MM.1S (cell line): Measurements from ENCODE around the gene EDNRA.

Experiments
- DNase-seq: peaks from one replicate; pipeline ENCODE4 v3.0.0-alpha.2; 2015
- H2AFZ ChIP-seq: fragments of 300-600 bp; sonication (generic); 2 replicates; pipeline ENCODE4 v1.6.0; 2016; ENCODE audit warnings: antibody characterized with exemption, low read length
- H3F3A ChIP-seq: fragments of 300-600 bp; sonication (generic); 2 replicates; pipeline ENCODE4 v1.6.1; 2016; ENCODE audit warnings: mild to moderate bottlenecking, antibody characterized with exemption, low read length, moderate library complexity, mixed read lengths; ENCODE audit not compliant: insufficient read depth
- H3K27ac ChIP-seq: fragments of 300-600 bp; sonication (generic); 2 replicates; pipeline ENCODE4 v1.5.1; 2016; ENCODE audit warnings: mild to moderate bottlenecking, low read length
- H3K27me3 ChIP-seq: fragments of 300-600 bp; sonication (generic); replicated peaks from 2 replicates; pipeline ENCODE4 v1.6.0; 2016; ENCODE audit warnings: low read length; ENCODE audit not compliant: insufficient read depth
- H3K36me3 ChIP-seq: fragments of 300-600 bp; sonication (generic); replicated peaks from 2 replicates; pipeline ENCODE4 v1.6.1; 2016; ENCODE audit warnings: mild to moderate bottlenecking, low read length, mixed read lengths; ENCODE audit not compliant: insufficient read depth
- H3K4me1 ChIP-seq: fragments of 300-600 bp; sonication (generic); 2 replicates; pipeline ENCODE4 v1.6.1; 2016; ENCODE audit warnings: low read length, mixed read lengths
- H3K4me2 ChIP-seq: fragments of 300-600 bp; sonication (generic); 2 replicates; pipeline ENCODE4 v1.6.0; 2016; ENCODE audit warnings: low read depth, low read length
- H3K4me3 ChIP-seq: fragments of 300-600 bp; sonication (generic); 2 replicates; pipeline ENCODE4 v1.5.1; 2016; ENCODE audit warnings: low read length, mixed read lengths
- H3K79me2 ChIP-seq: fragments of 300-600 bp; sonication (generic); 2 replicates; pipeline ENCODE4 v1.6.1; 2016; ENCODE audit warnings: mixed run types, low read length, mixed read lengths
- H3K9ac ChIP-seq: fragments of 300-600 bp; sonication (generic); 2 replicates; pipeline ENCODE4 v1.6.1; 2016; ENCODE audit warnings: low read length, mixed read lengths
- H3K9me2 ChIP-seq: fragments of 300-600 bp; sonication (generic); replicated peaks from 2 replicates; pipeline ENCODE4 v1.6.1; 2016; ENCODE audit warnings: mild to moderate bottlenecking, low read length, mixed read lengths; ENCODE audit not compliant: insufficient read depth
- H3K9me3 ChIP-seq: fragments of 300-600 bp; sonication (generic); replicated peaks from 2 replicates; pipeline ENCODE4 v1.6.1; 2016; ENCODE audit warnings: mild to moderate bottlenecking, low read length, mixed read lengths; ENCODE audit not compliant: insufficient read depth
- H4K20me1 ChIP-seq: fragments of 300-600 bp; sonication (generic); 2 replicates; pipeline ENCODE4 v1.6.1; 2016; ENCODE audit warnings: mild to moderate bottlenecking, low read length, moderate library complexity, mixed read lengths; ENCODE audit not compliant: insufficient read depth
- CTCF ChIP-seq: fragments of 300-600 bp; sonication (generic); IDR thresholded peaks from 2 replicates; pipeline ENCODE4 v1.5.1; 2016; ENCODE audit warnings: antibody characterized with exemption, low read length, mixed read lengths
- EZH2 ChIP-seq: fragments of 300-600 bp; sonication (generic); optimal IDR thresholded peaks from 2 replicates; pipeline ENCODE3; 2017; ENCODE audit warnings: low read depth, mild to moderate bottlenecking, antibody characterized with exemption, low read length, mixed read lengths
- EZH2phosphoT487 ChIP-seq: fragments of 300-600 bp; sonication (generic); IDR thresholded peaks from 2 replicates; pipeline ENCODE4 v1.6.1; 2018; ENCODE audit warnings: antibody characterized with exemption, low read length

The EDNRA gene

DNA sequence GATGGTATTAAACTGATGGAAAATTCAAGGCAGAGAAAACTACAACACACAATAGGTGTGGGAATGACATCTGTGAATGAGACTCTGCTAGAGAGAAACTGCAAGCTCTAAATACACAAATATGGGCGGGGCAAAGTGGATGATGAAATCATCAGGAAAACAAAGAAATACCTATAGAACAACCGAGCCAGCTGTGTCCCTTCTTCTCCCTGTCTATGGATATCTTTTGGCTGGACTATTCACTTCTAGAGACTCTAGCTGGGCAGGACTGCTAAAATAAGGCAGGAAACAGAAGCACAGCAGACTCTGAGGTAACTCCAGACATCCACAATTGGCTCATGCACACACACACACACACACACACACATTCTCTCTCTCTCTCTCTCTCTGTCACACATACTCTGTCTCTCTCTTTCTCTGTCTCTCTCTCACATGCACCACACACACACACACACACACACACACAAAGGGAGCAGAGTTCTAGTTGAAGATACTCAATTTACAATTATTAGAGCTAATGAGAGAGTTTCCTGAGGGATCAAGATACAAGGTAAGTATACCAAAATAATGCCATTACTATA, 27.2 kb upstream of the EDNRA start:
- Histone ChIP-seq H3K27me3 (no peaks in the 10 kb centered on the region), H3K9me3 (no peaks in the 10 kb centered on the region; the same call in 1 of the 2 replicates), H3K27ac (no peak overlapping the region), H3K9me2 (no peaks in the 10 kb centered on the region), H3K79me2 (no peaks in the 10 kb centered on the region), H2AFZ (no peak overlapping the region), H3K4me3 (no peak overlapping the region), H3K4me1 (peaks cover 8% of the 10 kb centered on the region; the same call in 1 of the 2 replicates), H3K4me2 (no peak overlapping the region), H4K20me1 (no peaks in the 10 kb centered on the region), H3K9ac (no peak overlapping the region), H3K36me3 (no peaks in the 10 kb centered on the region), H3F3A (no peaks in the 10 kb centered on the region)
- TF ChIP-seq EZH2phosphoT487 (no peak), CTCF (no peak), EZH2 (no peak)
- DNase-seq = no peak

- no peaks in the 10 kb centered on the region for H3F3A ChIP-seq
- H3K4me3 ChIP-seq = no peak overlapping the region
- no peak for DNase-seq
- no peak overlapping the region for H3K4me2 ChIP-seq
- H3K27ac ChIP-seq = no peak overlapping the region
- peaks cover 8% of the 10 kb centered on the region; the same call in 1 of the 2 replicates for H3K4me1 ChIP-seq
- no peak overlapping the region for H2AFZ ChIP-seq
- TF ChIP-seq EZH2phosphoT487 (no peak), EZH2 (no peak), CTCF (no peak)
- no peaks in the 10 kb centered on the region for H3K27me3 ChIP-seq
- no peaks in the 10 kb centered on the region for H4K20me1 ChIP-seq
- no peaks in the 10 kb centered on the region for H3K9me2 ChIP-seq
- H3K36me3 ChIP-seq = no peaks in the 10 kb centered on the region
- H3K79me2 ChIP-seq = no peaks in the 10 kb centered on the region
- H3K9me3 ChIP-seq = no peaks in the 10 kb centered on the region; the same call in 1 of the 2 replicates
- no peak overlapping the region for H3K9ac ChIP-seq
These were observed 24.2 kb upstream of the EDNRA start for GRCh38 chr4:147456706-147457105.

- Histone ChIP-seq H3K27me3 (no peaks in the 10 kb centered on the region), H4K20me1 (no peaks in the 10 kb centered on the region), H3K9ac (no peak overlapping the region), H3K4me2 (no peak overlapping the region), H3F3A (no peaks in the 10 kb centered on the region), H3K27ac (no peak overlapping the region), H3K79me2 (no peaks in the 10 kb centered on the region), H3K4me3 (no peak overlapping the region), H3K4me1 (peaks cover 3% of the 10 kb centered on the region; the same call in 1 of the 2 replicates), H2AFZ (no peak overlapping the region), H3K36me3 (no peaks in the 10 kb centered on the region), H3K9me3 (no peaks in the 10 kb centered on the region), H3K9me2 (no peaks in the 10 kb centered on the region)
- TF ChIP-seq CTCF (no peak), EZH2 (no peak), EZH2phosphoT487 (no peak)
- DNase-seq = no peak
These were observed 19.7 kb upstream of the EDNRA start for GRCh38 chr4:147461161-147461560.
